SU-DHL-6 (cell line): Measurements from ENCODE around the gene MEIOSIN.

Experiments
- H2AFZ ChIP-seq: fragments of 200-600 bp; sonication (generic); 2 replicates; pipeline ENCODE4 v1.6.1; 2014; ENCODE audit warnings: low read depth, mild to moderate bottlenecking, moderate library complexity, mixed read lengths, antibody characterized with exemption, low read length; ENCODE audit not compliant: severe bottlenecking
- H3F3A ChIP-seq: fragments of 200-600 bp; shearing (Covaris generic); 2 replicates; pipeline ENCODE4 v1.6.0; 2016; ENCODE audit warnings: antibody characterized with exemption, mild to moderate bottlenecking; ENCODE audit not compliant: insufficient read depth
- H3K27ac ChIP-seq: fragments of 200-600 bp; sonication (generic); 2 replicates; pipeline ENCODE4 v1.5.1; 2016; ENCODE audit warnings: low read depth, mild to moderate bottlenecking, low read length, moderate library complexity, mixed read lengths
- H3K27me3 ChIP-seq: fragments of 200-600 bp; sonication (generic), shearing (Covaris generic); 2 replicates; pipeline ENCODE4 v1.6.0; 2014; ENCODE audit warnings: mild to moderate bottlenecking, low read length
- H3K36me3 ChIP-seq: fragments of 200-600 bp; sonication (generic); 2 replicates; pipeline ENCODE4 v1.6.1; 2014; ENCODE audit warnings: mild to moderate bottlenecking, low read length, mixed read lengths
- H3K4me2 ChIP-seq: fragments of 300-600, 200-600 bp; shearing (Covaris generic), sonication (generic); 2 replicates; pipeline ENCODE4 v1.6.0; 2014; ENCODE audit warnings: low read length, low read depth, mild to moderate bottlenecking; ENCODE audit not compliant: poor library complexity, severe bottlenecking
- H3K4me3 ChIP-seq: fragments of 200-600 bp; sonication (generic); 2 replicates; pipeline ENCODE4 v1.5.1; 2014; ENCODE audit warnings: antibody characterized with exemption, low read length, mild to moderate bottlenecking, mixed read lengths; ENCODE audit not compliant: insufficient read depth, poor library complexity, severe bottlenecking
- H3K79me2 ChIP-seq: fragments of 200-600 bp; sonication (generic); 2 replicates; pipeline ENCODE4 v1.6.1; 2014; ENCODE audit warnings: mild to moderate bottlenecking, low read length, moderate library complexity; ENCODE audit not compliant: insufficient read depth
- H3K9ac ChIP-seq: fragments of 200-600 bp; sonication (generic); 2 replicates; pipeline ENCODE4 v1.7.0; 2014; ENCODE audit warnings: mild to moderate bottlenecking, low read length
- H3K9me2 ChIP-seq: fragments of 200-600 bp; sonication (generic); replicated peaks from 2 replicates; pipeline ENCODE4 v1.6.1; 2014; ENCODE audit warnings: low read length; ENCODE audit not compliant: insufficient read depth
- H3K9me3 ChIP-seq: fragments of 200-600 bp; sonication (generic); 2 replicates; pipeline ENCODE4 v1.6.1; 2014; ENCODE audit warnings: low read length, mixed read lengths; ENCODE audit not compliant: insufficient read depth
- H4K20me1 ChIP-seq: fragments of 200-600 bp; sonication (generic); 2 replicates; pipeline ENCODE4 v1.6.1; 2014; ENCODE audit warnings: low read depth, mild to moderate bottlenecking, antibody characterized with exemption, low read length, moderate library complexity, mixed read lengths
- EZH2phosphoT487 ChIP-seq: fragments of 200-600 bp; sonication (generic), shearing (Covaris generic); conservative IDR thresholded peaks from 2 replicates; pipeline ENCODE4 v1.6.1; 2018; ENCODE audit warnings: mild to moderate bottlenecking, antibody characterized with exemption, low read length, moderate library complexity, mixed read lengths
- TF ChIP-seq, protein P1 (sequence below): fragments of 200-600 bp; sonication (generic); IDR thresholded peaks from one replicate; pipeline ENCODE4 v1.5.1; 2017; ENCODE audit warnings: antibody characterized with exemption, mild to moderate bottlenecking, low read length, moderate library complexity; ENCODE audit not compliant: insufficient read depth, poor library complexity, severe bottlenecking

The MEIOSIN gene

GRCh38 chr19:45765702-45766295, 32.6 kb downstream of the MEIOSIN start:
- Histone ChIP-seq H3F3A (no peaks in the 10 kb centered on the region), H3K9me3 (no peaks in the 10 kb centered on the region), H3K9ac (no peak overlapping the region), H3K36me3 (no peaks in the 10 kb centered on the region), H3K27me3 (no peaks in the 10 kb centered on the region), H3K79me2 (no peaks in the 10 kb centered on the region), H3K9me2 (no peaks in the 10 kb centered on the region), H3K4me3 (no peak overlapping the region), H4K20me1 (no peaks in the 10 kb centered on the region), H3K4me2 (no peak overlapping the region), H3K27ac (no peak overlapping the region), H2AFZ (no peak overlapping the region)
- TF ChIP-seq EZH2phosphoT487 = no peak
- TF ChIP-seq, protein P1, sequence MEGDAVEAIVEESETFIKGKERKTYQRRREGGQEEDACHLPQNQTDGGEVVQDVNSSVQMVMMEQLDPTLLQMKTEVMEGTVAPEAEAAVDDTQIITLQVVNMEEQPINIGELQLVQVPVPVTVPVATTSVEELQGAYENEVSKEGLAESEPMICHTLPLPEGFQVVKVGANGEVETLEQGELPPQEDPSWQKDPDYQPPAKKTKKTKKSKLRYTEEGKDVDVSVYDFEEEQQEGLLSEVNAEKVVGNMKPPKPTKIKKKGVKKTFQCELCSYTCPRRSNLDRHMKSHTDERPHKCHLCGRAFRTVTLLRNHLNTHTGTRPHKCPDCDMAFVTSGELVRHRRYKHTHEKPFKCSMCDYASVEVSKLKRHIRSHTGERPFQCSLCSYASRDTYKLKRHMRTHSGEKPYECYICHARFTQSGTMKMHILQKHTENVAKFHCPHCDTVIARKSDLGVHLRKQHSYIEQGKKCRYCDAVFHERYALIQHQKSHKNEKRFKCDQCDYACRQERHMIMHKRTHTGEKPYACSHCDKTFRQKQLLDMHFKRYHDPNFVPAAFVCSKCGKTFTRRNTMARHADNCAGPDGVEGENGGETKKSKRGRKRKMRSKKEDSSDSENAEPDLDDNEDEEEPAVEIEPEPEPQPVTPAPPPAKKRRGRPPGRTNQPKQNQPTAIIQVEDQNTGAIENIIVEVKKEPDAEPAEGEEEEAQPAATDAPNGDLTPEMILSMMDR = no peak

DNA sequence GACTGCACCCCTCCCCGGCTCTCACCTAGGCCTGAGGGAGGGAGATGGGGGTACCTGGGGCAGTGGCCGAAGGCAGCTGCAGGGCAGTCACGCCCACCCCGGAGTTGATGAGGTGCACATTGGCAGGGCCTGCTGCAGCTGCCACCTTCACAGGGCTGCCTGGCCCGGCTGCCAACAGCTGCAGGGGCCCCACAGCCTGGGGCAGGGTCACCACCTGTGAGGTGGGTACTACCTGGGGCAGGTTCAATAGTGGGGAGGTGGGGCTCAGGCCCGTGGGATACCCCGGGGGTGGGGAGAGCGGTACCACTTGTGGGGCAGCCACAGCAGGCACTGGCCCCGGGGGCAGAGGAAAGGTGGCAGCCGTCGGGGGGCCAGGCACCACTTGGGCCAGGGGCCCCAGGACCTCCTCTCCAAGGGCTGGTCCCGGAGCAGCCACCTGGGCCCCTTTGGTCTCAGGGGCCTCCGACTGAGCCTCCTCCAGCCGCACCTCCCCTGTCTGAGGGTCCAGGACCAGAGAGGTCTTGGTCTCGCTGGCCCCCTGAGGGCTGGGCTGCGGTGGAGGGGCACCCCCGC, 33.1 kb downstream of the MEIOSIN start:
- Histone ChIP-seq H3K4me2 (no peak overlapping the region), H3K27ac (no peak overlapping the region), H3K36me3 (no peaks in the 10 kb centered on the region), H3K79me2 (no peaks in the 10 kb centered on the region), H3K27me3 (no peaks in the 10 kb centered on the region), H3K4me3 (no peak overlapping the region), H3K9ac (no peak overlapping the region), H3F3A (no peaks in the 10 kb centered on the region), H3K9me2 (no peaks in the 10 kb centered on the region), H2AFZ (no peak overlapping the region), H4K20me1 (no peaks in the 10 kb centered on the region), H3K9me3 (no peaks in the 10 kb centered on the region)
- TF ChIP-seq EZH2phosphoT487 = no peak
- TF ChIP-seq, protein P1 = no peak

- Histone ChIP-seq H3K27me3 (no peaks in the 10 kb centered on the region), H3K9me2 (no peaks in the 10 kb centered on the region), H3K36me3 (no peaks in the 10 kb centered on the region), H3K9ac (no peak overlapping the region), H3K4me3 (no peak overlapping the region), H2AFZ (no peak overlapping the region), H4K20me1 (no peaks in the 10 kb centered on the region), H3F3A (no peaks in the 10 kb centered on the region), H3K27ac (no peak overlapping the region), H3K79me2 (no peaks in the 10 kb centered on the region), H3K4me2 (no peak overlapping the region), H3K9me3 (no peaks in the 10 kb centered on the region)
- TF ChIP-seq, protein P1 = no peak
- no peak for TF ChIP-seq EZH2phosphoT487
These were observed 33.7 kb downstream of the MEIOSIN start for GRCh38 chr19:45766869-45767346.
